WERI-Rb-1 (cell line): ENCODE data around the gene IL22RA2.

Experiments
- DNase-seq: peaks from one replicate; pipeline ENCODE4 v3.0.0-alpha.2; 2020
- H3K27ac ChIP-seq: fragments of 250-450 bp; sonication (Bioruptor Pico); 2 replicates; pipeline ENCODE4 v1.5.1; 2020; ENCODE audit warnings: mild to moderate bottlenecking, moderate library complexity
- H3K27me3 ChIP-seq: fragments of 250-450 bp; sonication (Bioruptor Pico); 2 replicates; pipeline ENCODE4 v1.5.1; 2021; ENCODE audit warnings: mild to moderate bottlenecking, low read depth, moderate library complexity; ENCODE audit not compliant: insufficient read depth, severe bottlenecking
- H3K36me3 ChIP-seq: fragments of 250-450 bp; sonication (Bioruptor Pico); 2 replicates; pipeline ENCODE4 v1.5.1; 2020; ENCODE audit warnings: mild to moderate bottlenecking, moderate library complexity
- H3K4me3 ChIP-seq: 2 replicates; pipeline ENCODE4 v1.5.1; 2011; ENCODE audit warnings: low read depth, mild to moderate bottlenecking, control low read depth, low read length
- H3K9me3 ChIP-seq: fragments of 250-450 bp; sonication (Bioruptor Pico); 2 replicates; pipeline ENCODE4 v1.5.1; 2021; ENCODE audit warnings: mild to moderate bottlenecking, moderate library complexity; ENCODE audit not compliant: severe bottlenecking
- CTCF ChIP-seq: IDR thresholded peaks from 2 replicates; pipeline ENCODE4 v1.5.1; 2011; ENCODE audit warnings: low read depth, mild to moderate bottlenecking, control low read depth, inconsistent platforms, low read length

The IL22RA2 gene

GRCh38 chr6:137106183-137106582 is 67.3 kb downstream of the IL22RA2 start:
- H3K4me3 ChIP-seq = no peak overlapping the region
- no peak for TF ChIP-seq CTCF

GRCh38 chr6:137105375-137105774 is 68.1 kb downstream of the IL22RA2 start:
- Histone ChIP-seq H3K4me3 (no peak overlapping the region), H3K27ac (no peak overlapping the region), H3K27me3 (no peaks in the 10 kb centered on the region), H3K36me3 (no peaks in the 10 kb centered on the region), H3K9me3 (no peaks in the 10 kb centered on the region)
- TF ChIP-seq CTCF = no peak
- DNase-seq = no peak

More at GRCh38 chr6:137106183-137106582, 67.3 kb downstream of the IL22RA2 start:
- no peaks in the 10 kb centered on the region for H3K9me3 ChIP-seq
- no peak overlapping the region for H3K27ac ChIP-seq
- DNase-seq = no peak
- no peaks in the 10 kb centered on the region for H3K27me3 ChIP-seq
- no peaks in the 10 kb centered on the region for H3K36me3 ChIP-seq

GRCh38 chr6:137104926-137105325 is 68.5 kb downstream of the IL22RA2 start:
- no peaks in the 10 kb centered on the region for H3K27me3 ChIP-seq
- no peak for DNase-seq
- no peak overlapping the region for H3K27ac ChIP-seq
- TF ChIP-seq CTCF = no peak
- H3K9me3 ChIP-seq = no peaks in the 10 kb centered on the region
- no peak overlapping the region for H3K4me3 ChIP-seq
- no peaks in the 10 kb centered on the region for H3K36me3 ChIP-seq

GRCh38 chr6:137102851-137103492 is 70.5 kb downstream of the IL22RA2 start:
- Histone ChIP-seq H3K9me3 (no peaks in the 10 kb centered on the region), H3K27ac (no peak overlapping the region), H3K27me3 (no peaks in the 10 kb centered on the region), H3K4me3 (no peak overlapping the region), H3K36me3 (no peaks in the 10 kb centered on the region)
- no peak for DNase-seq
- no peak for TF ChIP-seq CTCF

GRCh38 chr6:137102050-137102848 is 71.2 kb downstream of the IL22RA2 start:
- Histone ChIP-seq H3K4me3 (no peak overlapping the region), H3K36me3 (no peaks in the 10 kb centered on the region), H3K27me3 (no peaks in the 10 kb centered on the region), H3K9me3 (no peaks in the 10 kb centered on the region), H3K27ac (no peak overlapping the region)
- DNase-seq = no peak
- no peak for TF ChIP-seq CTCF
